Measurements from ENCODE around the gene BMP6.

The BMP6 gene

GRCh38 chr6:7836371-7837026 lies 110.6 kb downstream of the BMP6 start:
- DNase-seq = no peak

DNA sequence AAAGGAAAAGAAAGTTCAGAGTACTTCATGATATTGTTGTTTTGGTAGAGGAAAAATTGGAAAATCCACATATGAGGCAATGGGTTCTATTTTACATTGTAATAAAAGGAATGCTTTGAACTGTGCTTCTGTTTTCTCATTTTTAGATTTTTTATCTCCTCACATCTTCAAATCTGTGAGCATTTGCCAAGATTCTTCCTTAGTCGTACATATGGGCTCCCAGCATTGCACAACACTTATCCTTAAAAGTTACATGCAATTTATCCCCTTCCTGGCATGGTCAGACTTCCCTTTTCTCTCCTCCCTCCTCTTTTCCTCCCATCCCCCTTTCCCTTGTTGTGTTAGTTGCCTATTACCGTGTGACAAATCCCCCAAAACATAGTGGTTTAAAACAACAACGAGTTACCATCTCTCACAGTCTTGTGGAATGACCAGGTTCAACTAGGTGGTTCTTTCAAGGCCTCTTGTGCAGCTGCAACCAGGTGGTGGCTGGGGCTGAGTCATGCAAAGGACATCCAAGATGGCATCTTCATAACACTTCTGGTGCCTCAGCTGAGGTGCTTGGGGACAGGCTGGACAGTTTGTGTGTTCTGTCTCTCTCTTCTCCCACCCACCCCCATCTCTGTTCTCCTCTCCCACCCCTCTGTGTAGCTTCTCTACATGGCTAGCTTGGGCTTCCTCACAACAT lies 116.0 kb downstream of the BMP6 start:
- no peak for DNase-seq

GRCh38 chr6:7846966-7847818 lies 121.3 kb downstream of the BMP6 start:
- DNase-seq = no peak

- DNase-seq = no peak
Measured at GRCh38 chr6:7848229-7848628, 122.3 kb downstream of the BMP6 start.

DNA sequence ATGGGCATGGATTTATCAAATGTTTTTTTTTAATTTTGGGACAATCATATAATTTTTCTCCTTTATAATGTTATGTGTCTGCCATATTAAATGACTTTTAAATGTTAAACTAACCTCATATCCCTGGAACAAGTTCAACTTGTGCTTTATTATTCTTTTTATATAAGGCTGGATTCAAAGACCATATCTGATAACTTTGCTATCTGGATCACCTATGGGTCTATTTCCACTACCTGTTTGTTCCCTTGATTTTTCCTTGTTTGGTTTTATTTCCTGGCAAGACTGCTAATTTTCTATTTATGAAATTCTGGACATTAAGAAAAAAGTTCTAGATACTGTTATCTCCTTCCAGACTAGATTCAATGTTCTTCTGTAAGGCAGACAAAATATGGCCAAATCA lies 125.9 kb downstream of the BMP6 start:
- DNase-seq = no peak

- DNase-seq = peak; percentile 57
Measured at GRCh38 chr6:7859591-7859990, 133.7 kb downstream of the BMP6 start.

DNA sequence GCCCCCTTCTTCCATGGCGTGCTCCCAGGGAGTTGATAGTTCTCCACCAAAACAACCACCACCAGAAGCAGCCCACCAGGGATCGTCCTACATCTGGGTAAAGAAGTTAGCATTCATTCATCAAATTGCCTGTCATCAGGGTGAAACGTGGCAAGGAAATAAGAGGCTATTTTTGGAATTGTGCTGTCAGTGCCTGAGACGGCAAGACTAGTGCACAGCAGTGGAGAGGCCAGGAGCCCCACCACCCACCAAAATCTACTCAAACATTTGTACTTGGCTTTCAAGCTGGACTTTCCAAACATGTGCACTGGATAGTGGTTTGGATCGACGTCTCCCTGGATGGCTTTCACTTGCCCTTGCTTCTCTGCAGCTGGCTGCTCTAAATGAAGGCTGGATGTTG lies 139.9 kb downstream of the BMP6 start:
- DNase-seq = no peak

GRCh38 chr6:7866526-7866925 lies 140.6 kb downstream of the BMP6 start:
- DNase-seq = peak; percentile 21

- DNase-seq = peak; percentile 33
Measured at GRCh38 chr6:7868926-7869325, 143.0 kb downstream of the BMP6 start.

DNA sequence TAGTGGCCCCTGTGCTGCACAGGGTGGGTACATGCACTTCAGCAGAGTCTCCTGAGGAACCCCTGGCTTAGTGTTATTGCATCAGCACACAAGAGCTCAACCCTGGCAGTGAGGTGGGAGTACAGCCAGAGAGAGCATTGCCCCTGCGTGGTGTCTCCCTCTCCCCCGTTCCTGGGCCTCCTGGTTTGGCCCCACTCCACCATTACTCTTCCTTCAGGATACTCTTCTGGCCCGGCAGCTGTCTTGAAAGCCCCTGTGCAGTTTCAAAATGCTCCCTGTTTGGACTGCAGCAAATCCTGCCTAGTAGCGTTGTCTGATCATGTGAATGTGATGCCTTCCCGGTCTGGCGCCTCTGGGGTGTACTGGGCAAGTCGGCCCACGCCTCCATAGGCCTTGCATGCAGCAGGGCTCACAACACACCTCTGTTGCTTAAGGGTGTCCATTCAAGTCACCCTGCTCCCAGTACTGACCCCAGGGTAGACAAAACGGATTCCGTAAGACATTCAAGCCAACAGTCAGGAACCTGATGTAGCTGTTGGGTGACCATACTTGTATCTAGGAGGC lies 152.6 kb downstream of the BMP6 start:
- no peak for DNase-seq

- no peak for DNase-seq
Measured at GRCh38 chr6:7879043-7879442, 153.1 kb downstream of the BMP6 start.

- no peak for DNase-seq
Measured at GRCh38 chr6:7879579-7879978, 153.7 kb downstream of the BMP6 start.

DNA sequence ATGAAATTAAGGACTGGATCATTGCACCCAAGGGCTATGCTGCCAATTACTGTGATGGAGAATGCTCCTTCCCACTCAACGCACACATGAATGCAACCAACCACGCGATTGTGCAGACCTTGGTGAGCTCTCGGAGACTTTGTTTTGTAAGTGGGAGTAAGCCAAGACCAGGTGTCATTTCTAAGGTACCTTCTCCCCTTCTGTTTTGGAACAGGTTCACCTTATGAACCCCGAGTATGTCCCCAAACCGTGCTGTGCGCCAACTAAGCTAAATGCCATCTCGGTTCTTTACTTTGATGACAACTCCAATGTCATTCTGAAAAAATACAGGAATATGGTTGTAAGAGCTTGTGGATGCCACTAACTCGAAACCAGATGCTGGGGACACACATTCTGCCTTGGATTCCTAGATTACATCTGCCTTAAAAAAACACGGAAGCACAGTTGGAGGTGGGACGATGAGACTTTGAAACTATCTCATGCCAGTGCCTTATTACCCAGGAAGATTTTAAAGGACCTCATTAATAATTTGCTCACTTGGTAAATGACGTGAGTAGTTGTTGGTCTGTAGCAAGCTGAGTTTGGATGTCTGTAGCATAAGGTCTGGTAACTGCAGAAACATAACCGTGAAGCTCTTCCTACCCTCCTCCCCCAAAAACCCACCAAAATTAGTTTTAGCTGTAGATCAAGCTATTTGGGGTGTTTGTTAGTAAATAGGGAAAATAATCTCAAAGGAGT lies 154.2 kb downstream of the BMP6 start:
- DNase-seq = no peak

DNA sequence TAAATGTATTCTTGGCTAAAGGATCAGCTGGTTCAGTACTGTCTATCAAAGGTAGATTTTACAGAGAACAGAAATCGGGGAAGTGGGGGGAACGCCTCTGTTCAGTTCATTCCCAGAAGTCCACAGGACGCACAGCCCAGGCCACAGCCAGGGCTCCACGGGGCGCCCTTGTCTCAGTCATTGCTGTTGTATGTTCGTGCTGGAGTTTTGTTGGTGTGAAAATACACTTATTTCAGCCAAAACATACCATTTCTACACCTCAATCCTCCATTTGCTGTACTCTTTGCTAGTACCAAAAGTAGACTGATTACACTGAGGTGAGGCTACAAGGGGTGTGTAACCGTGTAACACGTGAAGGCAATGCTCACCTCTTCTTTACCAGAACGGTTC lies 154.8 kb downstream of the BMP6 start:
- DNase-seq = no peak

DNA sequence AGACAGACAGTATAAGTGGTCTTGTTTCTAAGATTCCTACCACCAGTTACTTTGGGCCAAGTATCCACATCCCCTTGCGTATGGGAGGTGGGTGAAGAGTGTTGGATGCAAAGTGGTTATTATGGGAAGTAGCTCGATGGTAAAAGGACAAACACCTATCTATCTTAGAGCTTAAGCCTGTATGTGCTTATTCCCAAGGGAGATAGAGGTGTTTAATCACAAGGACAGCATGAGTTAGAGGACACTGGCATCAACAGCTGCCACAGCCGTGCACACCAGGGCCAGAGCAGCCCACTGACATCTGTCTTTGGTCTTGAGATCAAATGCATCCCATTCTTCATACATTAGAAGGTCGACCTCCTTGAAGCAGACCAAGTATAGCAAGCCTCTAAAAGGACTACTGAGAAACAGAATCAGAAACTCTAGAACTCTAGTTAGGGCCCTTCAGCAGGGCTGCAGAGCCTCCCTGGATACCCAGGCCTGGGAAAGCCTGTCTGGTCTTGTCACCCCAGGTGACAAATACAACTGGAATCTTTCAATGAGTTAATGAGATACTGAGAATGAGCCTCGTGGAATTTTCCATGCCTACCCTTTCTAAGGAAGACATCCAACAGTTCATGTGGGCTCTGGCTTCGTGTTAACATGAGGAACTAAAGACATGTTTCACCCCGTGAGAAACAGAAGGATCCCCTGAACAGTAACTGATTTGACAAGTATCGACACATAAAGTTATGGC lies 156.0 kb downstream of the BMP6 start:
- no peak for DNase-seq

DNA sequence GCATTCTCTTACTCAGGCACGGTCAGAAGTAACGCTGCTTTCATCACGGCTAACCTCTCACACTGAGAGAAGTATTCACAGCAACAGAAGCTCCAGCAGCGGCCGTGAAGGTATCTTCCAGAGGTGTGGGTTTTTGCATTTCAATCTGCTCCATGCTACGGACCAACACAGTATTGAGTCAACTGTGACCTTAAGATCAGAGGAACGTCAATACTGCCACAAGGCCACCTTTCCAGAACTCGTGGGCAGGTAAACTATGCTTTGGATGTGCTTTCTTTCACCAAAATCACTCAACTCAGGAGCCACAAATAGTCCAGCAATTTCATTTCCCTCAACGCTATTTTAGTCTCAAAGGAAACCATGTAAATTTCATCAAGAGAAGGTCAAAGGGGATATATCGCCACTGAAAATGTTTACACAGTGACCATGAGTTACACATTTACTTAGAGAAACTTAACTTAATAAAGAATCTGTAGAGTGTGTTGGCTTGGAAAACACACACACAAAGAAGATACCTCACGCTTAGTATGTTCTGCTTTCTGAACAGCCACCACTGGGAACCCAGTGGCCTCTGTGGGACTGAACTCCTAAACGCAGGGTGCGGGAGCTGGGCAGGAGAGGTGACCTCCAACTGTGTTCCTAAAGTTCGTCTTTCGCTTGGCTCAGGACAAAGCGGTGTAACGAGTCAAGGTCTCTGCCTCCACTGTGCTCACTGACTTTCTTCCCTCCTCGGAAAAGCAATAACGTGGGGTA lies 156.8 kb downstream of the BMP6 start:
- no peak for DNase-seq

- no peak for DNase-seq
Measured at GRCh38 chr6:7883381-7883780, 157.5 kb downstream of the BMP6 start.

- DNase-seq = no peak
Measured at GRCh38 chr6:7886132-7886531, 160.2 kb downstream of the BMP6 start.

- DNase-seq = no peak
Measured at GRCh38 chr6:7887278-7887991, 161.5 kb downstream of the BMP6 start.

DNA sequence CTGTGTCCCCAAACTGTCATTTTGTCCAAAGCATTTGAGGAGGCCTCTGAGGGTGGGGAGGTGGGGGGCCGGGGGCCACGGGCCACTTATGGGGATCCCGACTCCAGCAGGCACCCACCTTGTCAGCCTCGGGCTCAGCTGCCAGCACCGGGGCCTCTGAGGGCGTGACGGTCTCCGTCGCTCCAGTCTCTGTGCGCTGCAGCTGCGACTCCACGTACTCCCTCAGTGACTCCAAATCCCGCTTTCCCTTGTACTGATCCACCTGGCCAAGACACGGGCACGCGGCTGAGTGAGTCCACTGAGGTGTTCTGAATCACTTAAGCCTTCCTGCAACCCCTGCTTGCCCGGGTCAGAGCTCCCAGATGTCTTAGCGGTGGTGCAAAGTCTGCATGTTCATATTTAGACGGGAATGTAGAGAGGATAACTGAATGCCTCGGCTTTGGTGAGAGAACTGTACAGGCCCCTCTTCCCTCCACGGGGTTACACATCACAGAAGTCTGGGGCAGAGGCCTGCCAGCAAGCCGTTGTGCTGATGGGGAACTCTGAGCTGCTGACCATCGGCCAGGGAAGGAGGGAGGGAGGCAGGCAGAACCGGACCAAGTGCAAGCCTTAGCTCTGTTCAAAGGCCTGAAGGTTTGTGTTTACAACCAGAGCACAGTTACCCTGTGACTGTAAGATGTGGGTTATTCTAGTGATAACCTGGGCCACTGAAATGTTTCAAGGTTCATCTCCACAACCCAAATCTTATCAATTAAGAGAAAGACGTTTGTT lies 162.9 kb downstream of the BMP6 start:
- DNase-seq = no peak
